H1 (cell line): ENCODE results near the gene CRABP2. TPM values are rescaled to one million over a fixed set of nuclear protein-coding genes. Genes with fewer than 3 reads are reported as not detected.

Source experiments
- CTCF ChIA-PET: fragments of 300-600 bp; sonication (Branson Sonifier 250); formaldehyde crosslinking; loops from one replicate; lab custom pipeline; 2021; ENCODE audit not compliant: partially characterized antibody; lab: Charles Lee
- POLR2A ChIA-PET: fragments of 300-600 bp; sonication (Branson Sonifier 250); formaldehyde crosslinking; loops from one replicate; lab custom pipeline; 2021; ENCODE audit warnings: inconsistent platforms; ENCODE audit not compliant: partially characterized antibody; lab: Charles Lee
- DNase-seq, 2 experiments: peaks; one replicate each; pipeline versions ENCODE4 v3.0.0 to v3.0.0-alpha.2; 2010 to 2022; ENCODE audit warnings: low spot score in 2 of 2, low read depth in 1 of 2, mixed read lengths in 1 of 2
- FAIRE-seq: peaks from 2 replicates; lab custom pipeline; 2011; peaks lifted over from hg19 to GRCh38; lab: Jason Lieb, UNC
- H2AFZ ChIP-seq: 2 replicates; pipeline ENCODE4 v1.8.1; 2012; ENCODE audit warnings: low read length, inconsistent platforms
- H2AK5ac ChIP-seq: 2 replicates; pipeline ENCODE4 v1.6.1; 2013; ENCODE audit warnings: low read depth, low read length
- H2BK120ac ChIP-seq: replicated peaks from 2 replicates; pipeline ENCODE3; 2013; ENCODE audit warnings: low read depth, low read length, inconsistent platforms
- H2BK12ac ChIP-seq: 2 replicates; pipeline ENCODE4 v1.6.1; 2013; ENCODE audit warnings: low read depth, low read length
- H2BK15ac ChIP-seq: 2 replicates; pipeline ENCODE4 v1.6.1; 2013; ENCODE audit warnings: low read length
- H2BK20ac ChIP-seq: 2 replicates; pipeline ENCODE4 v1.6.1; 2013; ENCODE audit warnings: low read length
- H2BK5ac ChIP-seq: 2 replicates; pipeline ENCODE4 v1.6.1; 2013; ENCODE audit warnings: low read depth, low read length
- H3K14ac ChIP-seq: 2 replicates; pipeline ENCODE4 v1.6.1; 2013; ENCODE audit warnings: inconsistent platforms; ENCODE audit not compliant: insufficient read length
- H3K18ac ChIP-seq: 2 replicates; pipeline ENCODE4 v1.6.1; 2013; ENCODE audit warnings: low read length; ENCODE audit errors: extremely low read depth
- H3K23ac ChIP-seq: 2 replicates; pipeline ENCODE4 v1.6.1; 2013; ENCODE audit warnings: inconsistent platforms; ENCODE audit not compliant: insufficient read length
- H3K23me2 ChIP-seq: 2 replicates; pipeline ENCODE4 v1.6.1; 2013; ENCODE audit warnings: low read depth, low read length
- H3K27ac ChIP-seq: 2 replicates; pipeline ENCODE4 v1.6.1; 2011; ENCODE audit warnings: low read depth, low read length, inconsistent platforms
- H3K27me3 ChIP-seq, 4 experiments: replicated peaks in 1 of 4; 1 replicate in 1 of 4; 2 replicates in 3 of 4; pipeline versions ENCODE4 v1.6.1 to v1.8.1; 2011 to 2013; ENCODE audit warnings: low read length in 3 of 4, mild to moderate bottlenecking in 3 of 4, inconsistent platforms in 2 of 4, mixed read lengths in 2 of 4, moderate library complexity in 1 of 4; ENCODE audit not compliant: control insufficient read depth in 3 of 4, insufficient read depth in 3 of 4; ENCODE audit errors: extremely low read depth in 1 of 4
- H3K36me3 ChIP-seq, 4 experiments: 2 replicates each; pipeline versions ENCODE4 v1.6.1 to v1.8.1; 2011 to 2013; ENCODE audit warnings: mild to moderate bottlenecking in 4 of 4, low read length in 3 of 4, moderate library complexity in 2 of 4, control low read depth in 1 of 4, inconsistent platforms in 1 of 4; ENCODE audit not compliant: insufficient read depth in 4 of 4, control insufficient read depth in 2 of 4
- H3K4ac ChIP-seq: replicated peaks from 2 replicates; pipeline ENCODE3; 2013; ENCODE audit warnings: low read length, low read depth, mixed read lengths, inconsistent platforms; ENCODE audit not compliant: insufficient read length
- H3K4me1 ChIP-seq, 4 experiments: replicated peaks in 1 of 4; 1 replicate in 1 of 4; 2 replicates in 3 of 4; pipeline versions ENCODE4 v1.6.1 to v1.8.1; 2011 to 2013; ENCODE audit warnings: low read length in 3 of 4, inconsistent platforms in 2 of 4, mixed read lengths in 1 of 4; ENCODE audit not compliant: insufficient read depth in 4 of 4, control insufficient read depth in 3 of 4
- H3K4me2 ChIP-seq, 2 experiments: 2 replicates each; pipeline versions ENCODE4 v1.6.1 to v1.8.1; 2011 to 2013; ENCODE audit warnings: low read depth in 2 of 2, low read length in 2 of 2, control low read depth in 1 of 2, inconsistent platforms in 1 of 2, mild to moderate bottlenecking in 1 of 2; ENCODE audit not compliant: insufficient read depth in 1 of 2
- H3K4me3 ChIP-seq, 4 experiments: fragments of 200-600, 300-600 bp in 1 of 4; sonication (generic), shearing (Covaris generic), sonication (Bioruptor Twin) in 1 of 4; 2 replicates each; pipeline versions ENCODE4 v1.5.1 to v1.8.1; 2011 to 2016; ENCODE audit warnings: low read length in 4 of 4, low read depth in 3 of 4, control low read depth in 2 of 4, inconsistent platforms in 2 of 4, mild to moderate bottlenecking in 2 of 4, mixed read lengths in 1 of 4, moderate library complexity in 1 of 4; ENCODE audit not compliant: insufficient read depth in 2 of 4; ENCODE audit errors: extremely low read depth in 1 of 4
- H3K56ac ChIP-seq: replicated peaks from 2 replicates; pipeline ENCODE3; 2013; ENCODE audit warnings: low read depth, mild to moderate bottlenecking, mixed read lengths, low read length, inconsistent platforms; ENCODE audit not compliant: insufficient read length
- H3K79me1 ChIP-seq: 2 replicates; pipeline ENCODE4 v1.6.1; 2013; ENCODE audit warnings: low read depth, low read length, control low read depth
- H3K79me2 ChIP-seq, 2 experiments: 2 replicates each; pipeline versions ENCODE4 v1.6.1 to v1.8.1; 2012 to 2013; ENCODE audit warnings: low read length in 2 of 2, mild to moderate bottlenecking in 2 of 2, inconsistent platforms in 1 of 2; ENCODE audit not compliant: insufficient read depth in 2 of 2, control insufficient read depth in 1 of 2
- H3K9ac ChIP-seq, 4 experiments: replicated peaks in 1 of 4; 1 replicate in 1 of 4; 2 replicates in 3 of 4; pipeline versions ENCODE4 v1.6.1 to v1.8.1; 2011 to 2013; ENCODE audit warnings: low read depth in 3 of 4, low read length in 3 of 4, control low read depth in 2 of 4, mild to moderate bottlenecking in 2 of 4, moderate library complexity in 2 of 4, inconsistent platforms in 1 of 4; ENCODE audit errors: extremely low read depth in 1 of 4
- H3K9me3 ChIP-seq, 2 experiments: 2 replicates each; pipeline versions ENCODE4 v1.6.1 to v1.8.1; 2012 to 2013; ENCODE audit warnings: mild to moderate bottlenecking in 2 of 2, moderate library complexity in 2 of 2, control low read depth in 1 of 2, inconsistent platforms in 1 of 2, low read depth in 1 of 2, low read length in 1 of 2, mixed read lengths in 1 of 2; ENCODE audit not compliant: insufficient read depth in 2 of 2
- H4K20me1 ChIP-seq, 2 experiments: replicated peaks in 1 of 2; 2 replicates each; pipeline versions ENCODE3 to v1.8.1; 2011 to 2013; ENCODE audit warnings: inconsistent platforms in 2 of 2, low read length in 2 of 2, mild to moderate bottlenecking in 1 of 2; ENCODE audit not compliant: insufficient read depth in 2 of 2, control insufficient read depth in 1 of 2
- H4K5ac ChIP-seq: 2 replicates; pipeline ENCODE4 v1.6.1; 2013; ENCODE audit warnings: low read length, low read depth, mixed read lengths, inconsistent platforms; ENCODE audit not compliant: insufficient read length
- H4K8ac ChIP-seq: 2 replicates; pipeline ENCODE4 v1.8.0; 2013; ENCODE audit warnings: mild to moderate bottlenecking, moderate library complexity, low read length, inconsistent platforms; ENCODE audit not compliant: insufficient read depth; ENCODE audit errors: extremely low read depth
- H4K91ac ChIP-seq: replicated peaks from 2 replicates; pipeline ENCODE3; 2013; ENCODE audit warnings: low read length, mixed read lengths, inconsistent platforms; ENCODE audit not compliant: insufficient read length
- CHD1 ChIP-seq: IDR thresholded peaks from 2 replicates; pipeline ENCODE4 v1.6.1; 2012; ENCODE audit warnings: low read depth, low read length, improper control_type of control experiment
- JUN ChIP-seq: IDR thresholded peaks from 2 replicates; pipeline ENCODE4 v1.6.1; 2011; ENCODE audit warnings: low read depth, mild to moderate bottlenecking, improper control_type of control experiment, low read length
- JUND ChIP-seq: IDR thresholded peaks from 2 replicates; pipeline ENCODE4 v1.6.1; 2011; ENCODE audit warnings: mild to moderate bottlenecking, improper control_type of control experiment, low read length
- KDM5A ChIP-seq: fragments of 200-600 bp; IDR thresholded peaks from 2 replicates; pipeline ENCODE4 v1.7.1; 2012; ENCODE audit warnings: mild to moderate bottlenecking, low read length, inconsistent platforms, mixed read lengths
- MAFK ChIP-seq: IDR thresholded peaks from 2 replicates; pipeline ENCODE4 v1.6.1; 2012; ENCODE audit warnings: low read depth, mild to moderate bottlenecking, improper control_type of control experiment, low read length
- POLR2AphosphoS5 ChIP-seq: IDR thresholded peaks from 2 replicates; pipeline ENCODE4 v1.6.1; 2011; ENCODE audit warnings: low read depth, low read length
- SIX5 ChIP-seq: IDR thresholded peaks from 2 replicates; pipeline ENCODE4 v1.6.1; 2011; ENCODE audit warnings: mild to moderate bottlenecking, low read depth, low read length
- SP2 ChIP-seq: IDR thresholded peaks from 2 replicates; pipeline ENCODE4 v1.6.1; 2012; ENCODE audit warnings: mild to moderate bottlenecking, low read length, inconsistent platforms
- TAF1 ChIP-seq: IDR thresholded peaks from 2 replicates; pipeline ENCODE4 v1.6.1; 2011; ENCODE audit warnings: mild to moderate bottlenecking, low read depth, low read length
- WGBS, 2 experiments: shearing (Covaris generic) in 1 of 2; methylation state at CpG; one replicate each; pipeline versions ENCODE4 v1.1.6 to v1.1.7; 2013 to 2015; ENCODE audit warnings: low lambda C conversion rate in 2 of 2, mixed read lengths in 2 of 2, inconsistent platforms in 1 of 2, low coverage in 1 of 2, missing lambda C conversion rate in 1 of 2; ENCODE audit not compliant: insufficient replicate concordance in 2 of 2, insufficient coverage in 1 of 2, insufficient read length in 1 of 2; ENCODE audit errors: extremely low coverage in 1 of 2, missing lambda C conversion rate in 1 of 2; 5-methylcytosine and 5-hydroxymethylcytosine counted together
- polyA plus RNA-seq, 7 experiments: library from polyadenylated mRNA; depleted of rRNA in 3 of 7; stranded (reverse) in 5 of 7; unstranded in 2 of 7; fragments of >200 nt in 5 of 7; fragments of 200-250 nt in 2 of 7; gene quantifications; 1 replicate in 5 of 7; 2 replicates in 1 of 7; 4 replicates in 1 of 7; pipeline versions ENCODE4 v1.2.1 to v1.2.3, GENCODE V29; 2011 to 2013; ENCODE audit warnings: missing spikeins in 2 of 7, mixed read lengths in 2 of 7
- total RNA-seq: library from RNA; stranded (reverse); fragmentation: NEBNext Ultra II Directional; extraction: Animal tissue kit (Norgen Biotek cat#: 25700); gene quantifications from 2 replicates; pipeline ENCODE4 v1.2.1, GENCODE V29; 2021
- TF ChIP-seq, protein P1 (sequence below): IDR thresholded peaks from 2 replicates; pipeline ENCODE4 v1.6.1; 2011; ENCODE audit warnings: low read length, improper control_type of control experiment

CRABP2 gene
- total and polyA plus RNA-seq, 2 of the 8 experiments (the other 6 are each of a cell fraction or from before 2014, with no cell fraction given), result 69.2 to 119 TPM

DNA sequence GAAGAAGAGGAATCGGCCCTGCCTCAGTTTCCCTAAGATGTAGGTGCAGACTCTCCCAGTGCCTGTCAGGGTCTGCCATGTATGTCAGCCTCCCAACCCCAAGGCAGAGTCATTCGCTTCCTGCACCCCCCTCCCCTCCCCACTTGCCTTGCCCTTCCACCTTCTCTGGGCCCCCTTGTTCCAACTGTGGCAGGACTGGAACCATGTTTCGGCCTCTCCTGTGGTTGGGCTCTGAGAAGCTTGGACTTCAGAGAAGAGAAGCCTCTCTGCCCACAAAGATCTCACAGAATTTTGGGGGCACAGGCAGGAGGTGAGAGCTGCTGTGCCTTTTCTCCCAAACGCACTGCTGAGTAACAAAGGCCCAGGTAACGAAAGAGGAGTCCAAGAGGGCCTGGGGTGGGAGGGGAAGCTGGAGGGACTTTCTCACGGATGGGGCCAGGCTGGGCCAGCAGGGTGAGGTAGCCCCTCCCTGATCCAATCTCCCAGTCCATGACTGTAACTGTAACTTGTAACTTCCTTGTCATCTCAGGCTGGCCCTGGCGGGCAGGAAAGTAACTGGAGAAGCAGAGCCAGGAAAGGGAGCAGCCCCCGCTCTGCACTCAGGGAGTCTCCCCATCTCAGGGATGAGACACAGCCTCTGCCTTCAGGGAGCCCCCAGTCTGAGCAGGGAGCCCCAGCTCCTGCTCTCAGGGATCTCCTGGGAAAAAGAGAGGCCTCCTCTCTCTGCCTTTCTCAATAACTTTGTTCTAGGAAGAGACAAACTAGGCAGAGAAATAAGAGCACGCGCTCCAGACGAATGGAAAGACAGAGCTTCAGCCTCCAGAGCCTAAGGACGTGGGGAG is 11.3 kb downstream of the CRABP2 start:
- H2BK15ac ChIP-seq, result peak overlapping the region; percentile 92; the same call in 1 of the 2 replicates
- H4K8ac ChIP-seq, result peak overlapping the region; percentile 51; the same call in 1 of the 2 replicates
- WGBS, 2 experiments, result 30% methylated on average over 11 of the region's 12 CpGs; no CpG with 5 or more reads in 1 of the 2 experiments
- H3K27ac ChIP-seq, result peak overlapping the region; percentile 74
- H3K4ac ChIP-seq, result peak overlapping the region; percentile 73
- H3K23ac ChIP-seq, result no peak overlapping the region
- no peaks in the 10 kb centered on the region for H3K79me1 ChIP-seq
- no peak overlapping the region for H2AFZ ChIP-seq
- H3K27me3 ChIP-seq, result peaks cover 0 to 7% (median 0%) of the 10 kb centered on the region in 4 experiments; a peak in 2 of 7 replicates
- H4K5ac ChIP-seq, result peak overlapping the region; percentile 44
- POLR2A ChIA-PET, result interaction anchor here (0.6 to 13.9 kb wide), 12 partner anchors 10 to 166 kb away, joined by 3 to 530 read pairs (median 6); partner anchors contain the start of genes CRABP2, ISG20L2, METTL25B and NES
- peak overlapping the region; percentile 99 for H2BK12ac ChIP-seq
- H3K9me3 ChIP-seq, result no peaks in the 10 kb centered on the region
- H3K4me1 ChIP-seq, result peaks cover 24 to 50% (median 38%) of the 10 kb centered on the region in 4 experiments
- H3K36me3 ChIP-seq, result peaks cover 4 to 13% (median 6%) of the 10 kb centered on the region in 4 experiments
- no peak for FAIRE-seq
- H4K91ac ChIP-seq, result peak overlapping the region; percentile 96
- H3K4me3 ChIP-seq, result peak overlapping the region in 1 of 4 experiments; percentile 49; a peak in 3 of 8 replicates
- peak overlapping the region; percentile 94 for H2BK20ac ChIP-seq
- peak overlapping the region; percentile 97 for H2BK5ac ChIP-seq
- peak overlapping the region in 2 of 4 experiments; percentile 28 to 29; a peak in 4 of 7 replicates for H3K9ac ChIP-seq
- H2BK120ac ChIP-seq, result peak overlapping the region; percentile 12
- peak in 1 of 2 experiments; percentile 68 for DNase-seq
- CTCF ChIA-PET, result interaction anchor here (0.6 to 66.0 kb wide), 7 partner anchors 7 to 166 kb away, joined by 3 to 4284 read pairs (median 132); partner anchors contain the start of genes BCAN, CRABP2, HAPLN2 and INSRR
- H3K23me2 ChIP-seq, result peaks cover 10% of the 10 kb centered on the region; the same call in 1 of the 2 replicates
- H2AK5ac ChIP-seq, result peak overlapping the region; percentile 98
- H3K79me2 ChIP-seq, result no peaks in the 10 kb centered on the region
- peak overlapping the region; percentile 70 for H3K56ac ChIP-seq
- peak overlapping the region; percentile 14 to 72 for H3K4me2 ChIP-seq
- TF ChIP-seq TAF1, result no peak
- no peak for TF ChIP-seq JUN
- no peak for TF ChIP-seq SIX5
- TF ChIP-seq, protein P1, sequence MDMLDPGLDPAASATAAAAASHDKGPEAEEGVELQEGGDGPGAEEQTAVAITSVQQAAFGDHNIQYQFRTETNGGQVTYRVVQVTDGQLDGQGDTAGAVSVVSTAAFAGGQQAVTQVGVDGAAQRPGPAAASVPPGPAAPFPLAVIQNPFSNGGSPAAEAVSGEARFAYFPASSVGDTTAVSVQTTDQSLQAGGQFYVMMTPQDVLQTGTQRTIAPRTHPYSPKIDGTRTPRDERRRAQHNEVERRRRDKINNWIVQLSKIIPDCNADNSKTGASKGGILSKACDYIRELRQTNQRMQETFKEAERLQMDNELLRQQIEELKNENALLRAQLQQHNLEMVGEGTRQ, result no peak
- no peak for TF ChIP-seq JUND
- no peak for TF ChIP-seq CHD1
- no peak for TF ChIP-seq MAFK
- TF ChIP-seq SP2, result no peak
- TF ChIP-seq KDM5A, result no peak
- no peak for TF ChIP-seq POLR2AphosphoS5
- H3K14ac ChIP-seq, result no peak overlapping the region
- no peaks in the 10 kb centered on the region for H4K20me1 ChIP-seq
- peak overlapping the region; percentile 93 for H3K18ac ChIP-seq
